Skeletal muscle satellite cell (primary cell): ENCODE measurements around the gene XRCC6.
"Not testable (repeated sequence)": the region's sequence is repeated elsewhere in the genome, so short reads cannot be mapped to it uniquely, and the experiment has no call there.

Experiments used
- H3K27me3 ChIP-seq: 2 replicates; pipeline ENCODE4 v1.7.0; 2013; ENCODE audit warnings: low read length; ENCODE audit not compliant: control insufficient read depth, insufficient read depth
- H3K36me3 ChIP-seq: 2 replicates; pipeline ENCODE4 v1.7.0; 2013; ENCODE audit warnings: mild to moderate bottlenecking, control low read depth, low read length; ENCODE audit not compliant: insufficient read depth
- H3K4me1 ChIP-seq: 2 replicates; pipeline ENCODE4 v1.7.0; 2013; ENCODE audit warnings: low read length; ENCODE audit not compliant: control insufficient read depth, insufficient read depth
- H3K4me2 ChIP-seq: 2 replicates; pipeline ENCODE4 v1.7.0; 2013; ENCODE audit warnings: mild to moderate bottlenecking, low read length
- H3K4me3 ChIP-seq: 2 replicates; pipeline ENCODE4 v1.7.0; 2013; ENCODE audit warnings: low read length
- H3K9ac ChIP-seq: 2 replicates; pipeline ENCODE4 v1.7.0; 2013; ENCODE audit warnings: mild to moderate bottlenecking, low read depth, low read length, moderate library complexity
- H3K9me3 ChIP-seq: replicated peaks from 2 replicates; pipeline ENCODE4 v1.7.0; 2013; ENCODE audit warnings: mild to moderate bottlenecking, control low read depth, low read length

XRCC6 gene

DNA sequence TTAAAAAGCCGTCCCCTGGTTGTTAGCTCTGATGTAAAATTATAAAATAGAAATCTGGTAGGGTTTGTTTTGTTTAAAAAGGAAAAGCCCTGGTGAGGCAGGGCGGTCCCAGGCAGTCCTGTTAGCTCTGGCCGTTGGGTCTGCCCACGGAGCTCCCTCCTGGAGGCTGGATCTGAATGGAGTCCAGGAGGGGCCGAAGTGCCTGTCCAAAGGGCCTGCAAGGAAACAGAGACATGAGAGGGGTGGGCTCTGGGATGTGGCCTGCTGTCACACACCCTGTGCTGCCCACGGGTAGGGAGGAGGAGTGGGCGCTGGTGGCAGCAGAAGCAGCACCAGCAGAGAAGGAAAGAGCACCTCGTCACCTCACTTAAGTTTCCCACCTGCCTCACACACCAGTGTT lies 20.1 kb upstream of the XRCC6 start:
- Histone ChIP-seq H3K36me3 (peaks cover 48% of the 10 kb centered on the region), H3K27me3 (no peaks in the 10 kb centered on the region), H3K9me3 (no peaks in the 10 kb centered on the region), H3K4me1 (peaks cover 18% of the 10 kb centered on the region), H3K4me2 (no peak overlapping the region), H3K9ac (no peak overlapping the region), H3K4me3 (no peak overlapping the region)

DNA sequence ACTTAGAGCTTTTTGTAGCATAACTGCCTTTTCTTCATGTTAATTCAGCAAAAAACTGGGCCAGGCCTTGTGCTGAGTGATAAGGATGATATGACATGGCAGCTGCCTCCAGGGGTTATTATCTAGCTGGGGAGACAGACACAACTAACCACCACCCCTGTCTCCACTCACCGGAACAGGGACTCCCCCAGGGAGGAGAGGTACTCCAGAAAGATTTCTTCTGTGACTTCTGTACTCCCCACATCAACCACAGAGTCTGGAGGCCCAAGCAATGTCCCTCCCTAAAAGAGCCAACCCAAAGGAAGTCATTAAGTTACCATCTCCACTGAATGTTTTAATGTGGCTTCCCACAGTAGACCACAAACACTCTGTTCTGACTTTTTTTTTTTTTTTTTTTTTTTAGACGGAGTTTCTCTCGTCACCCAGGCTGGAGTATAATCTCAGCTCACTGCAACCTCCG lies 17.2 kb upstream of the XRCC6 start:
- Histone ChIP-seq H3K36me3 (peaks cover 61% of the 10 kb centered on the region), H3K4me1 (no peaks in the 10 kb centered on the region), H3K9me3 (no peaks in the 10 kb centered on the region), H3K9ac (no peak overlapping the region), H3K4me3 (no peak overlapping the region), H3K4me2 (no peak overlapping the region), H3K27me3 (no peaks in the 10 kb centered on the region)

DNA sequence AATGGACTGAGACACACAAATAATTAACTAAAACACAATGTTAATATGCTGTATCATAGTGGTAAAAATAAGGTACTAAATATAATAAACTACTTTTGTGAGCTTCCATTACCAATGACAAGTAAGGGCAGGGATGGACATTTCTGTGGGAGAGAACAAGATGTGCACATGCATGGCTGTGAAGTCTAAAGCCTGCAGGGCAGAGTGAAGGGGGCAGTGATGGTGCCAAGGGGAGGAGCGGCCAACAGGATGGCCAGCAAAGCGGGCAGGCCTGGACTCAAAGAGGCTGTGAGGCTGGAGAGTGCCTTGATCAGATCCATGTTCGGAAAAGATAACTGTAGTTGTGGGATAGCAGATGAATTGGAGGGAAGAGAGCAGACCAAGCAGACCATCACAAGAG lies 12.7 kb upstream of the XRCC6 start:
- Histone ChIP-seq H3K4me3 (no peak overlapping the region), H3K36me3 (peaks cover 32% of the 10 kb centered on the region), H3K4me1 (peaks cover 2% of the 10 kb centered on the region), H3K9me3 (no peaks in the 10 kb centered on the region), H3K4me2 (no peak overlapping the region), H3K9ac (no peak overlapping the region), H3K27me3 (no peaks in the 10 kb centered on the region)

DNA sequence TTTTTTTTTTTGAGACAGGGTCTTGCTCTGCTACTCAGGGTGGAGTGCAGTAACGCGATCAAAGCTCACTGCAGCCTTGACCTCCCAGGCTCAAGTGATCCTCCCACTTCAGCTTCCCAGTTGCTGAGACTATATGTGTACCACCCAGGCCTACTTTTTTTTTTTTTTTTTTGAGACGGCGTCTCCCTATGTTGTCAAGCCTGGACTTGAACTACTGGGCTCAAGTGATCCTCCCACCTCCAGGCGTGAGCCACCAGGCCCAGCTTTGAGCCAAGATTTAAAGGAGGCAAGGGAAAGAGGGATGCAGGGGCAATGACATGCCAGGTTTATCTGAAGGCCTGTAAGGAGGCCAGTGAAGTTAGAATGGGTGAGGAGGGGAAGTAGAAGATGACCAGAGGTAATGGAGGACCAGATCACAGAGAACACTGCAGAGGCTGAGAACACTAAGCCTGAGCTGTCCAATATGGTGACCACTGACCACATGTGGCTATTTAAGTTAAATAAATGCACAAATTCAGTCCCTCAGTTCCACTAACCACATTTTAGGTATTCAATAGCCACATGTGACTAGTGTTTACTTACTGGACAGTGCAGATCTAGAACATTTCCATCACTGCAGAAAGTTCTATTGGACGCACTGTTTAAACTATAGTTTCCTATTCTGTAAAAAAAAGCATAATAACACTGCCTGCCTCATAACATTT lies 8.3 kb upstream of the XRCC6 start:
- H3K4me1 ChIP-seq: peaks cover 10% of the 10 kb centered on the region
- H3K4me2 ChIP-seq: no peak overlapping the region
- H3K36me3 ChIP-seq: no peaks in the 10 kb centered on the region
- no peaks in the 10 kb centered on the region for H3K9me3 ChIP-seq
- H3K27me3 ChIP-seq: no peaks in the 10 kb centered on the region
- H3K4me3 ChIP-seq: no peak overlapping the region
- no peak overlapping the region for H3K9ac ChIP-seq

DNA sequence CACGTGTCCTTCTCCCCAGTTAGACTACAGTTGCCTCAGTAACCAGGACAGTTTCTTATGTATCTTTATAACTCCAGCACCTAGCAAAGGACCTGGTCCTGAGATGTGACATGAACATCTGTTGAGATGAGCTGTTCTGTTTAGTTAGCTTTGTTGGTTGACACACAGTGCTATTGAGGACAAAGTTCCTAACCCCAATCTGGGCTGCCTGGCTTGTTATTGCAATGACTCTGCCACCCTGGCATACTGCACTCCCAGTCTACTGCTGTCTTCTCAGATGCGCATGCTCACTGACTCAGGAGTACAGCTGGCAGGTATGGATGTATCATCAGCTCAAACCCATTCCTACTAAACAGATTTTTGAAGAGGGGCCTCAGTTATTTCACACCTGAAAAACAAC lies 7.6 kb upstream of the XRCC6 start:
- Histone ChIP-seq H3K4me3 (no peak overlapping the region), H3K4me1 (peaks cover 10% of the 10 kb centered on the region), H3K9me3 (no peaks in the 10 kb centered on the region), H3K9ac (no peak overlapping the region), H3K4me2 (no peak overlapping the region), H3K27me3 (no peaks in the 10 kb centered on the region), H3K36me3 (no peaks in the 10 kb centered on the region)

DNA sequence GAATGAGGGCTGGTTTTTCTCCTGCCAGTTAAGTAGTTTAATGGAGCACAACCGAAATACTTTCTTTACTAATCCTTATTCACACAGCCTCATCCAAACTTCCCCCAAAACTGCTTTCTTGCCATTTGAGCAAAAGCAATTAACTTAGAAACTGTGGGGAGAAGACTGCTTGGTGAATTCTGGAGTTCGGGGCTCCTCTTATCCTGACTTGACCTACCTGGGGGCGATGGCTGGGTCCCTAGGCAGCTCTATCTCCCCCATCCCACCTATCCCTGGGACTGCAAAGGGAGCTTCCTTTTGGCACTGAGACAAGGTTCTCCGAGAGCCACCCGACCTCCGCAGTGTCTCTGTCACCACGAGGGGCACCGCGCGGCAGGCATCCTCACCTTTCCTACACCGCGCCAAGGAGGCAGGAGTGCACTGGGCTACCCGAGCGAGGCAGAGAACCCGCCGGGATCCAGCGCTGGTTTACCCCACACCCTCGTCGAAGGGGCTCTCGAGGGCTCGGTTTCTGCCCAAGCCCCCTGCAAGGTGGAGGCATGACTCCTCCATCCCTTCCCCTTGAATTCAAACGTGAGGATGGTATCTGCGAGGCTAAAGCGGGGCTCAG lies 1.0 kb upstream of the XRCC6 start:
- Histone ChIP-seq H3K4me1 (peaks cover 21% of the 10 kb centered on the region), H3K27me3 (no peaks in the 10 kb centered on the region), H3K9me3 (no peaks in the 10 kb centered on the region), H3K4me2 (peak overlapping the region; percentile 95), H3K4me3 (peak overlapping the region; percentile 98), H3K9ac (peak overlapping the region; percentile 98), H3K36me3 (peaks cover 16% of the 10 kb centered on the region)

DNA sequence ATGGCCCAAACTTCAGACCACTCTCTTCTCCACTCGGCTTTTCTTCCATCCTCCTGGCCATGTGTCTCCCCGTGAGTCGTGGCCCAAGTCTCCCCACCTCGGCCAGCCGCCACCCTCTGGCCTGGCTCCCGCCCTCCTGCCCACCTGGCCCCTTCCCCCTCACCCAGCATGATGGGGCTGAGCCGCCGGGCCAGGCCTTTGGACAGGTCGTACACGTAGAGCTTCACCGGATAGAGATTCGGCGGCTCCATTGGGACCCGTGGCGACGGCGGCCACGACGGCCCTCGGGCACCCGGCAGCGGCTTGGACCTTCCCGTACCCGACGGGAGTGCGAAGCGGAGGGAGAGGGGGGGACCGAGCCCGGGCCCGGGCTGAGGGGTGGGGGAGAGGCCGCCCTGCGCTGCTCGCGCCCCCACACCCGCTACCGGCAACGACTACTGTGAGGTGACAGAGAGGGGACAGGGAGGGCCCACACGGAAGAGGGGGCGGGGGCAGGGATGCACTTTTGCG lies 451 bp upstream of the XRCC6 start, which contains the start of gene DESI1:
DESI1 (minus strand) TSS at position 455 of the 510 bp plus-strand sequence; CDS start at position 251, 204 bp downstream.
- peaks cover 20% of the 10 kb centered on the region for H3K4me1 ChIP-seq
- H3K9me3 ChIP-seq: no peaks in the 10 kb centered on the region
- peaks cover 19% of the 10 kb centered on the region for H3K36me3 ChIP-seq
- H3K4me2 ChIP-seq: peak within 1 kb of the TSS; percentile 97
- H3K4me3 ChIP-seq: peak within 1 kb of the TSS; percentile 98
- peak within 1 kb of the TSS; percentile 98 for H3K9ac ChIP-seq
- no peaks in the 10 kb centered on the region for H3K27me3 ChIP-seq

DNA sequence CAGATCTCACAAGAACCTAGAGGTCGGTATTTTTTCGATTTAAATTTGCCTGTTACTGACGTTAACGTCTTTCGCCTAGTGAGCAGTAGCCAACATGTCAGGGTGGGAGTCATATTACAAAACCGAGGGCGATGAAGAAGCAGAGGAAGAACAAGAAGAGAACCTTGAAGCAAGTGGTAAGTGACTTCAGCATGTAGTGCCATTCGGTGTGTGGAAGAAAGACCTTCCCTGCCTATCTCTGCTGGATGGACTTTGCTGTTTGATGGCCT lies 750 bp downstream of the XRCC6 start:
- H3K36me3 ChIP-seq: peaks cover 20% of the 10 kb centered on the region
- peak overlapping the region; percentile 98 for H3K4me3 ChIP-seq
- peak overlapping the region; percentile 98 for H3K9ac ChIP-seq
- no peaks in the 10 kb centered on the region for H3K27me3 ChIP-seq
- H3K4me1 ChIP-seq: peaks cover 19% of the 10 kb centered on the region
- no peaks in the 10 kb centered on the region for H3K9me3 ChIP-seq
- peak overlapping the region; percentile 97 for H3K4me2 ChIP-seq

DNA sequence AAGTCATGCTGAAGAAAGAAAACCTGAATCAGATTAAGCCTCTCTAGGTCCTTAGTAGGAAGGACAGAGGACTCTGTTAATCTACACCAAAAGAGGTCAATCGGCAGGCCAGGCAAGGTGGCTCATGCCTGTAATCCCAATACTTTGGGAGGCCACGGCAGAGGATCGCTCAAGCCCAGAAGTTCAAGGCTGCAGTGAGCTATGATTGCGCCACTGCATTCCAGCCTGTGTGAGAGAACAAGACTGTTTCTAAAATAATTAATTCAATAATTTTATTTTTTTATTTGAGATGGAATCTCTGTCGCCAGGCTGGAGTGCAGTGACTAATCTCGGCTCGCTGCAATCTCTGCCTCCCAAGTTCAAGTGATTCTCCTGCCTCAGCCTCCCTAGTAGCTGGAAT lies 4.5 kb downstream of the XRCC6 start:
- Histone ChIP-seq H3K36me3 (peaks cover 44% of the 10 kb centered on the region), H3K27me3 (no peaks in the 10 kb centered on the region), H3K4me2 (no peak overlapping the region), H3K4me1 (peaks cover 6% of the 10 kb centered on the region), H3K9ac (no peak overlapping the region), H3K4me3 (no peak overlapping the region), H3K9me3 (no peaks in the 10 kb centered on the region)

DNA sequence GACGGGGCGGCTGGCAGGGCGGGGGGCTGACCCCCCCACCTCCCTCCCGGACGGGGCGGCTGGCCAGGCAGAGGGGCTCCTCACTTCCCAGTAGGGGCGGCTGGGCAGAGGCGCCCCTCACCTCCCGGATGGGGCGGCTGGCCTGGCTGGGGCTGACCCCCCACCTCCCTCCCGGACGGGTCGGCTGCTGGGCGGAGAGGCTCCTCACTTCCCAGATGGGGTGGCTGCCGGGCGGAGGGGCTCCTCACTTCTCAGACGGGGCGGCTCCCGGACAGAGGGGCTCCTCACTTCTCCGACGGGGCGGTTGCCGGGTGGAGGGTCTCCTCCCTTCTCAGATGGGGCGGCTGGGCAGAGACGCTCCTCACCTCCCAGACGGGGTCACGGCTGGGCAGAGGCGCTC lies 10.0 kb downstream of the XRCC6 start:
- H3K4me2 ChIP-seq, H3K27me3 ChIP-seq, H3K4me1 ChIP-seq, H3K4me3 ChIP-seq, H3K9ac ChIP-seq, H3K9me3 ChIP-seq: not testable (repeated sequence)
- H3K36me3 ChIP-seq: peaks cover 49% of the 10 kb centered on the region

DNA sequence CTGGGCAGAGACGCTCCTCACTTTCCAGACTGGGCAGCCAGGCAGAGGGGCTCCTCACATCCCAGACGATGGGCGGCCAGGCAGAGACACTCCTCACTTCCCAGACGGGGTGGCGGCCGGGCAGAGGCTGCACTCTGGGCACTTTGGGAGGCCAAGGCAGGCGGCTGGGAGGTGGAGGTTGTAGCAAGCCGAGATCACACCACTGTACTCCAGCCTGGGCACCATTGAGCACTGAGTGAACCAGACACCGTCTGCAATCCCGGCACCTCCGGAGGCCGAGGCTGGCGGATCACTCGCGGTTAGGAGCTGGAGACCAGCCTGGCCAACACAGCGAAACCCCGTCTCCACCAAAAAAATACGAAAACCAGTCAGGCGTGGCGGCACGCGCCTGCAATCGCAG lies 10.5 kb downstream of the XRCC6 start:
- H3K4me3 ChIP-seq, H3K27me3 ChIP-seq, H3K4me1 ChIP-seq, H3K9me3 ChIP-seq, H3K9ac ChIP-seq, H3K4me2 ChIP-seq: not testable (repeated sequence)
- H3K36me3 ChIP-seq: peaks cover 52% of the 10 kb centered on the region

DNA sequence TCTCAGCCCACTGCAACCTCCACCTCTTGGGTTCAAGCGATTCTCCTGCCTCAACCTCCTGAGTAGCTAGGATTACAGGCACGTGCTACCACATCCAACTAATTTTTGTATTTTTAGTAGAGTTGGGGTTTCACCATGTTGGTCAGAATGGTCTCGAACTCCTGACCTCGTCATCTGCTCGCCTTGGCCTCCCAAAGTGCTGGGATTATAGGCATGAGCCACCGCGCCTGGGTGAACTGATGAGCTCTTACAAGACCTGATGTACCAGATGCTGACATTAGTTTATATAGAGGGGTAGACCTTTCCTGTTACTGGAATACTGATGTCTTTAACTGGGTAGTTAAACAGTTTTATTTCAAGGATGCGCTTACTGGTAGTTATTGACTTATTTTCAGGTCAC lies 13.5 kb downstream of the XRCC6 start:
- H3K27me3 ChIP-seq, H3K4me2 ChIP-seq, H3K4me3 ChIP-seq, H3K9me3 ChIP-seq, H3K9ac ChIP-seq: not testable (repeated sequence)
- peaks cover 11% of the 10 kb centered on the region for H3K4me1 ChIP-seq
- H3K36me3 ChIP-seq: peaks cover 55% of the 10 kb centered on the region
